IMR-90 (cell line): ENCODE measurements around the gene PDCL3.

ENCODE experiments used
- BHLHE40 ChIP-seq: fragments of 150-350 bp; IDR thresholded peaks from 2 replicates; pipeline ENCODE4 v1.6.1; 2016; ENCODE audit warnings: mild to moderate bottlenecking, low read depth, low read length
- CEBPB ChIP-seq: IDR thresholded peaks from 2 replicates; pipeline ENCODE4 v1.6.1; 2012; ENCODE audit warnings: low read depth, low read length, improper control_type of control experiment
- CHD1 ChIP-seq: IDR thresholded peaks from 2 replicates; pipeline ENCODE4 v1.6.1; 2012; ENCODE audit warnings: low read depth, low read length, improper control_type of control experiment
- CTCF ChIP-seq: conservative IDR thresholded peaks from 2 replicates; pipeline ENCODE4 v1.5.1; 2012; ENCODE audit warnings: mild to moderate bottlenecking, low read depth, low read length, improper control_type of control experiment
- ELK1 ChIP-seq: fragments of 150-350 bp; IDR thresholded peaks from 2 replicates; pipeline ENCODE4 v1.6.1; 2016; ENCODE audit warnings: low read depth, mild to moderate bottlenecking, low read length, moderate library complexity, borderline replicate concordance
- FOS ChIP-seq: fragments of 150-350 bp; IDR thresholded peaks from 2 replicates; pipeline ENCODE4 v1.6.1; 2016; ENCODE audit warnings: low read depth, low read length
- MXI1 ChIP-seq: IDR thresholded peaks from 2 replicates; pipeline ENCODE4 v1.6.1; 2012; ENCODE audit warnings: low read depth, mild to moderate bottlenecking, low read length, moderate library complexity, borderline replicate concordance
- POLR2A ChIP-seq: IDR thresholded peaks from 2 replicates; pipeline ENCODE4 v1.6.1; 2012; ENCODE audit warnings: mild to moderate bottlenecking, low read depth, low read length
- RAD21 ChIP-seq: IDR thresholded peaks from 2 replicates; pipeline ENCODE4 v1.6.1; 2012; ENCODE audit warnings: low read length, improper control_type of control experiment
- RCOR1 ChIP-seq: IDR thresholded peaks from 2 replicates; pipeline ENCODE4 v1.6.1; 2012; ENCODE audit warnings: mild to moderate bottlenecking, low read length, improper control_type of control experiment; ENCODE audit not compliant: insufficient replicate concordance
- RFX5 ChIP-seq: IDR thresholded peaks from 2 replicates; pipeline ENCODE4 v1.8.0; 2012; ENCODE audit warnings: low read depth, mild to moderate bottlenecking, low read length, moderate library complexity

GRCh38 chr2:100615471-100615870, 52.7 kb downstream of the PDCL3 start:
- TF ChIP-seq RAD21, result no peak
- TF ChIP-seq CTCF, result no peak
- no peak for TF ChIP-seq ELK1
- TF ChIP-seq CEBPB, result no peak
- no peak for TF ChIP-seq RFX5
- TF ChIP-seq MXI1, result no peak
- no peak for TF ChIP-seq POLR2A
- no peak for TF ChIP-seq FOS
- TF ChIP-seq BHLHE40, result no peak
- TF ChIP-seq CHD1, result no peak
- TF ChIP-seq RCOR1, result no peak
